GM21447 (cell line): ENCODE data around the gene LHPP.
"Not testable (repeated sequence)": the region's sequence is repeated elsewhere in the genome, so short reads cannot be mapped to it uniquely, and the experiment has no call there.

Experiments used
- ATAC-seq: cut with Tn5 transposase; IDR thresholded peaks from one replicate; pipeline ENCODE4 v1.9.1; 2021; ENCODE audit not compliant: unreplicated experiment

The LHPP gene

GRCh38 chr10:124461642-124462347 lies at the start of gene LHPP:
LHPP (plus strand) TSS chr10:124461823; CDS start chr10:124461863, 40 bp downstream.
- peak; percentile 91 for ATAC-seq

- ATAC-seq = no peak
These were observed 47.5 kb upstream of the LHPP start for GRCh38 chr10:124414076-124414475.

- no peak for ATAC-seq
These were observed 46.4 kb upstream of the LHPP start for GRCh38 chr10:124415210-124415609.

- ATAC-seq = no peak
These were observed 44.9 kb upstream of the LHPP start for GRCh38 chr10:124416733-124417132.

- peak; percentile 25 for ATAC-seq
These were observed 43.5 kb upstream of the LHPP start for GRCh38 chr10:124417895-124418725.

- ATAC-seq = peak; percentile 97
These were observed 42.7 kb upstream of the LHPP start, which contains the start of gene OAT for GRCh38 chr10:124418726-124419501. OAT (minus strand) TSS chr10:124418923; CDS start chr10:124412171, 6,752 bp downstream.

GRCh38 chr10:124419635-124420034 lies 42.0 kb upstream of the LHPP start:
- no peak for ATAC-seq

- no peak for ATAC-seq
These were observed 41.4 kb upstream of the LHPP start for GRCh38 chr10:124420254-124420653.

- no peak for ATAC-seq
These were observed 38.9 kb upstream of the LHPP start for GRCh38 chr10:124422742-124423141.

- no peak for ATAC-seq
These were observed 37.8 kb upstream of the LHPP start for GRCh38 chr10:124423813-124424212.

GRCh38 chr10:124425227-124425962 lies 36.2 kb upstream of the LHPP start:
- no peak for ATAC-seq

GRCh38 chr10:124428207-124428777 lies 33.3 kb upstream of the LHPP start:
- no peak for ATAC-seq

- ATAC-seq = no peak
These were observed 32.0 kb upstream of the LHPP start for GRCh38 chr10:124429576-124429975.

GRCh38 chr10:124430077-124430476 lies 31.5 kb upstream of the LHPP start:
- ATAC-seq = no peak

- no peak for ATAC-seq
These were observed 28.2 kb upstream of the LHPP start for GRCh38 chr10:124433461-124433860.

- ATAC-seq = not testable (repeated sequence)
These were observed 25.9 kb upstream of the LHPP start for GRCh38 chr10:124435683-124436082.

GRCh38 chr10:124436191-124436638 lies 25.4 kb upstream of the LHPP start:
- peak; percentile 84 for ATAC-seq

- not testable (repeated sequence) for ATAC-seq
These were observed 19.9 kb upstream of the LHPP start for GRCh38 chr10:124441694-124442093.

GRCh38 chr10:124446830-124447750 lies 14.5 kb upstream of the LHPP start:
- no peak for ATAC-seq
